Mesenchymal stem cell (in vitro differentiated cells and primary cell): Measurements from ENCODE around the gene PDE8B.
A peak's percentile ranks its signal among the peaks of the same experiment; 100 is the strongest.

Experiments
- DNase-seq: peaks from one replicate; pipeline ENCODE4 v3.0.0-alpha.2; 2013
- H2AFZ ChIP-seq: one replicate; pipeline ENCODE4 v1.6.1; 2013; ENCODE audit warnings: low read depth, mild to moderate bottlenecking, control low read depth, inconsistent platforms, low read length, moderate library complexity
- H2AK5ac ChIP-seq: 2 replicates; pipeline ENCODE4 v1.6.1; 2013; ENCODE audit warnings: low read length, moderate library complexity, mild to moderate bottlenecking, inconsistent platforms; ENCODE audit not compliant: severe bottlenecking
- H2BK120ac ChIP-seq: one replicate; pipeline ENCODE4 v1.6.1; 2013; ENCODE audit warnings: low read depth, mild to moderate bottlenecking, inconsistent platforms, low read length, moderate library complexity
- H2BK12ac ChIP-seq, 2 experiments: one replicate each; pipeline ENCODE4 v1.6.1; 2013; ENCODE audit warnings: inconsistent platforms in 2 of 2, low read length in 2 of 2, mild to moderate bottlenecking in 2 of 2, moderate library complexity in 2 of 2, control low read depth in 1 of 2
- H2BK15ac ChIP-seq: one replicate; pipeline ENCODE4 v1.6.1; 2013; ENCODE audit warnings: mild to moderate bottlenecking, low read depth, inconsistent platforms; ENCODE audit not compliant: poor library complexity, severe bottlenecking
- H2BK5ac ChIP-seq: 2 replicates; pipeline ENCODE4 v1.6.1; 2013; ENCODE audit warnings: low read depth, mild to moderate bottlenecking, low read length, control low read depth, inconsistent platforms; ENCODE audit not compliant: poor library complexity, severe bottlenecking
- H3K14ac ChIP-seq, 2 experiments: one replicate each; pipeline ENCODE4 v1.6.1; 2013; ENCODE audit warnings: inconsistent platforms in 2 of 2, low read length in 2 of 2, control low read depth in 1 of 2, mild to moderate bottlenecking in 1 of 2, moderate library complexity in 1 of 2
- H3K18ac ChIP-seq, 2 experiments: one replicate each; pipeline ENCODE4 v1.6.1; 2013; ENCODE audit warnings: inconsistent platforms in 2 of 2, low read length in 2 of 2, control low read depth in 1 of 2, low read depth in 1 of 2, mild to moderate bottlenecking in 1 of 2
- H3K23ac ChIP-seq, 2 experiments: one replicate each; pipeline ENCODE4 v1.6.1; 2013; ENCODE audit warnings: inconsistent platforms in 2 of 2, low read length in 2 of 2, mild to moderate bottlenecking in 2 of 2, moderate library complexity in 2 of 2, control low read depth in 1 of 2
- H3K27ac ChIP-seq: 2 replicates; pipeline ENCODE4 v1.5.1; 2013; ENCODE audit warnings: mild to moderate bottlenecking, moderate library complexity, low read length, control low read depth, inconsistent platforms; ENCODE audit not compliant: poor library complexity, severe bottlenecking
- H3K27me3 ChIP-seq, 2 experiments: 2 replicates each; pipeline versions ENCODE4 v1.6.1 to v1.7.0; 2013; ENCODE audit warnings: low read length in 2 of 2, mild to moderate bottlenecking in 2 of 2, moderate library complexity in 2 of 2, control low read depth in 1 of 2, inconsistent platforms in 1 of 2; ENCODE audit not compliant: control insufficient read depth in 1 of 2, insufficient read depth in 1 of 2
- H3K36me3 ChIP-seq, 2 experiments: 2 replicates each; pipeline versions ENCODE4 v1.6.1 to v1.7.0; 2013; ENCODE audit warnings: low read length in 2 of 2, control low read depth in 1 of 2, inconsistent platforms in 1 of 2, low read depth in 1 of 2, mild to moderate bottlenecking in 1 of 2; ENCODE audit not compliant: insufficient read depth in 2 of 2, control insufficient read depth in 1 of 2
- H3K4ac ChIP-seq, 2 experiments: one replicate each; pipeline ENCODE4 v1.6.1; 2013; ENCODE audit warnings: inconsistent platforms in 2 of 2, low read length in 2 of 2, mild to moderate bottlenecking in 2 of 2, moderate library complexity in 2 of 2, control low read depth in 1 of 2, low read depth in 1 of 2
- H3K4me1 ChIP-seq: 2 replicates; pipeline ENCODE4 v1.6.1; 2013; ENCODE audit warnings: low read depth, low read length, control low read depth; ENCODE audit not compliant: control insufficient read depth, insufficient read depth
- H3K4me2 ChIP-seq: 2 replicates; pipeline ENCODE4 v1.6.1; 2013; ENCODE audit warnings: low read length, mild to moderate bottlenecking, inconsistent platforms; ENCODE audit not compliant: poor library complexity, severe bottlenecking
- H3K4me3 ChIP-seq, 2 experiments: 2 replicates each; pipeline versions ENCODE4 v1.5.1 to v1.7.0; 2013; ENCODE audit warnings: low read length in 2 of 2, mild to moderate bottlenecking in 2 of 2, control low read depth in 1 of 2, low read depth in 1 of 2; ENCODE audit not compliant: insufficient read depth in 1 of 2
- H3K79me1 ChIP-seq: replicated peaks from 2 replicates; pipeline ENCODE4 v1.6.1; 2013; ENCODE audit warnings: mild to moderate bottlenecking, control low read depth, low read length, inconsistent platforms; ENCODE audit not compliant: poor library complexity, severe bottlenecking
- H3K9ac ChIP-seq: 2 replicates; pipeline ENCODE4 v1.7.0; 2013; ENCODE audit warnings: mild to moderate bottlenecking, low read length, moderate library complexity
- H3K9me3 ChIP-seq: 2 replicates; pipeline ENCODE4 v1.7.0; 2013; ENCODE audit warnings: mild to moderate bottlenecking, low read length; ENCODE audit not compliant: control insufficient read depth
- H4K8ac ChIP-seq: one replicate; pipeline ENCODE4 v1.6.1; 2013; ENCODE audit warnings: inconsistent platforms, mild to moderate bottlenecking, low read length, moderate library complexity
- H4K91ac ChIP-seq: one replicate; pipeline ENCODE4 v1.6.1; 2013; ENCODE audit warnings: mild to moderate bottlenecking, low read length, inconsistent platforms
- WGBS: methylation state at CpG from one replicate; pipeline ENCODE4 v1.1.7; 2013; ENCODE audit warnings: mixed read lengths; 5-methylcytosine and 5-hydroxymethylcytosine counted together

Gene PDE8B

GRCh38 chr5:77204967-77205366 is 5.5 kb upstream of the PDE8B start:
- Histone ChIP-seq H2BK12ac (no peak overlapping the region), H3K23ac (no peak overlapping the region), H3K9ac (no peak overlapping the region), H4K8ac (no peak overlapping the region), H3K79me1 (no peaks in the 10 kb centered on the region), H2BK5ac (no peak overlapping the region), H3K4me2 (no peak overlapping the region), H3K18ac (no peak overlapping the region), H3K4me1 (peaks cover 3% of the 10 kb centered on the region), H2BK120ac (no peak overlapping the region), H3K4me3 (no peak overlapping the region), H3K36me3 (no peaks in the 10 kb centered on the region), H4K91ac (no peak overlapping the region), H2AK5ac (no peak overlapping the region), H2BK15ac (no peak overlapping the region), H3K27ac (no peak overlapping the region), H2AFZ (no peak overlapping the region), H3K27me3 (peaks cover 34 to 40% of the 10 kb centered on the region in 2 experiments), H3K9me3 (no peaks in the 10 kb centered on the region), H3K14ac (no peak overlapping the region), H3K4ac (no peak overlapping the region)
- no peak for DNase-seq
- 68% methylated on average over 2 of the region's 2 CpGs for WGBS

- Histone ChIP-seq H3K27ac (no peak overlapping the region), H3K79me1 (no peaks in the 10 kb centered on the region), H2AFZ (no peak overlapping the region), H2BK12ac (no peak overlapping the region), H3K23ac (peak overlapping the region in 1 of 2 experiments; percentile 56), H3K9me3 (no peaks in the 10 kb centered on the region), H3K4me1 (peaks cover 18% of the 10 kb centered on the region), H3K27me3 (peaks cover 62% of the 10 kb centered on the region in 2 experiments), H3K4me3 (no peak overlapping the region), H2BK120ac (no peak overlapping the region), H3K4me2 (no peak overlapping the region), H3K18ac (no peak overlapping the region), H4K8ac (no peak overlapping the region), H3K36me3 (no peaks in the 10 kb centered on the region), H2BK15ac (no peak overlapping the region), H2AK5ac (no peak overlapping the region), H3K4ac (no peak overlapping the region), H2BK5ac (no peak overlapping the region), H3K14ac (no peak overlapping the region), H4K91ac (no peak overlapping the region), H3K9ac (no peak overlapping the region)
- DNase-seq, result no peak
- WGBS, result 90% methylated on average over 1 of the region's 1 CpG
Observed at GRCh38 chr5:77208507-77209163, 1.8 kb upstream of the PDE8B start.

- H3K27ac ChIP-seq, result no peak overlapping the region
Observed at GRCh38 chr5:77209495-77210090, 887 bp upstream of the PDE8B start.

GRCh38 chr5:77210964-77211690 is 647 bp downstream of the PDE8B start:
- no peaks in the 10 kb centered on the region for H3K79me1 ChIP-seq
- no peak overlapping the region for H3K18ac ChIP-seq
- no peak overlapping the region for H2BK120ac ChIP-seq
- peak overlapping the region in 1 of 2 experiments; percentile 74 for H3K14ac ChIP-seq
- no peak overlapping the region for H2BK5ac ChIP-seq
- H3K36me3 ChIP-seq, result no peaks in the 10 kb centered on the region
- peak overlapping the region in 1 of 2 experiments; percentile 18 for H2BK12ac ChIP-seq
- peak overlapping the region; percentile 48 for H2AFZ ChIP-seq
- H3K27me3 ChIP-seq, result peaks cover 69 to 73% of the 10 kb centered on the region in 2 experiments
- H2AK5ac ChIP-seq, result no peak overlapping the region
- no peak overlapping the region for H4K91ac ChIP-seq
- peak overlapping the region; percentile 55 to 58 for H3K4me3 ChIP-seq
- no peak for DNase-seq
- no peak overlapping the region for H3K4ac ChIP-seq
- H3K27ac ChIP-seq, result no peak overlapping the region
- no peak overlapping the region for H2BK15ac ChIP-seq
- H3K4me1 ChIP-seq, result peaks cover 18% of the 10 kb centered on the region
- no peak overlapping the region for H3K9ac ChIP-seq
- H3K9me3 ChIP-seq, result no peaks in the 10 kb centered on the region
- 3% methylated on average over 59 of the region's 61 CpGs for WGBS
- peak overlapping the region; percentile 95 for H3K4me2 ChIP-seq
- H4K8ac ChIP-seq, result peak overlapping the region; percentile 23
- peak overlapping the region in 1 of 2 experiments; percentile 93 for H3K23ac ChIP-seq

More at GRCh38 chr5:77209495-77210090, 887 bp upstream of the PDE8B start:
- H3K4me1 ChIP-seq, result peaks cover 18% of the 10 kb centered on the region
- DNase-seq, result no peak
- no peak overlapping the region for H3K14ac ChIP-seq
- no peak overlapping the region for H3K4me2 ChIP-seq
- WGBS, result 58% methylated on average over 14 of the region's 14 CpGs
- H2BK5ac ChIP-seq, result no peak overlapping the region
- no peaks in the 10 kb centered on the region for H3K79me1 ChIP-seq
- H3K4me3 ChIP-seq, result no peak overlapping the region
- no peak overlapping the region for H2AFZ ChIP-seq
- peaks cover 70% of the 10 kb centered on the region in 2 experiments for H3K27me3 ChIP-seq
- no peak overlapping the region for H2BK15ac ChIP-seq
- H4K91ac ChIP-seq, result no peak overlapping the region
- no peaks in the 10 kb centered on the region for H3K9me3 ChIP-seq
- H3K23ac ChIP-seq, result peak overlapping the region in 1 of 2 experiments; percentile 59
- peak overlapping the region in 1 of 2 experiments; percentile 34 for H3K18ac ChIP-seq
- no peak overlapping the region for H2BK120ac ChIP-seq
- H3K36me3 ChIP-seq, result no peaks in the 10 kb centered on the region
- no peak overlapping the region for H2BK12ac ChIP-seq
- no peak overlapping the region for H3K9ac ChIP-seq
- peak overlapping the region; percentile 2 for H4K8ac ChIP-seq
- no peak overlapping the region for H2AK5ac ChIP-seq
- no peak overlapping the region for H3K4ac ChIP-seq
